Stimulated activated memory B cell treated with anti-CD40 and anti-IgM and Interleukin-4, amounts not matched to agents 10 μg/mL and 1 μg/mL and 100 μg/mL, for 72 hours (primary cell): Measurements from ENCODE around the gene AP3S2.
"Not testable (repeated sequence)": the region's sequence is repeated elsewhere in the genome, so short reads cannot be mapped to it uniquely, and the experiment has no call there.

Experiments
- ATAC-seq: fragments of 150-1000 bp; cut with Tn5 transposase; 2 replicates; pipeline ENCODE4 v1.10.0; 2021
- H3K27ac Mint-ChIP-seq: one replicate; pipeline ENCODE4 v1.8.0; 2022; ENCODE audit warnings: mild to moderate bottlenecking, mixed read lengths
- H3K27me3 Mint-ChIP-seq: one replicate; pipeline ENCODE4 v1.8.0; 2022; ENCODE audit warnings: mixed read lengths
- H3K36me3 Mint-ChIP-seq: one replicate; pipeline ENCODE4 v1.8.0; 2022; ENCODE audit warnings: mixed read lengths
- H3K4me1 Mint-ChIP-seq: one replicate; pipeline ENCODE4 v1.8.0; 2022; ENCODE audit warnings: mixed read lengths
- H3K4me3 Mint-ChIP-seq: one replicate; pipeline ENCODE4 v1.8.0; 2022; ENCODE audit warnings: mild to moderate bottlenecking, moderate library complexity, mixed read lengths
- H3K9me3 Mint-ChIP-seq: one replicate; pipeline ENCODE4 v1.8.0; 2022; ENCODE audit warnings: mixed read lengths

AP3S2 gene

GRCh38 chr15:89837134-89837829, 56.5 kb downstream of the AP3S2 start:
- no peak overlapping the region for H3K27ac Mint-ChIP-seq
- peaks cover 15% of the 10 kb centered on the region for H3K4me1 Mint-ChIP-seq
- H3K9me3 Mint-ChIP-seq: no peaks in the 10 kb centered on the region
- no peak for ATAC-seq
- H3K4me3 Mint-ChIP-seq: no peak overlapping the region
- peaks cover 66% of the 10 kb centered on the region for H3K36me3 Mint-ChIP-seq
- H3K27me3 Mint-ChIP-seq: no peaks in the 10 kb centered on the region

GRCh38 chr15:89836267-89837133, 57.3 kb downstream of the AP3S2 start:
- Mint-ChIP-seq H3K9me3 (no peaks in the 10 kb centered on the region), H3K4me1 (peaks cover 8% of the 10 kb centered on the region), H3K36me3 (peaks cover 60% of the 10 kb centered on the region), H3K27ac (no peak overlapping the region), H3K27me3 (no peaks in the 10 kb centered on the region), H3K4me3 (no peak overlapping the region)
- ATAC-seq: no peak

- Mint-ChIP-seq H3K4me1 (peaks cover 8% of the 10 kb centered on the region), H3K36me3 (peaks cover 53% of the 10 kb centered on the region), H3K27me3 (no peaks in the 10 kb centered on the region), H3K9me3 (no peaks in the 10 kb centered on the region), H3K4me3 (no peak overlapping the region), H3K27ac (no peak overlapping the region)
- no peak for ATAC-seq
Observed at GRCh38 chr15:89835176-89835564, 58.6 kb downstream of the AP3S2 start.

GRCh38 chr15:89834465-89835175, 59.2 kb downstream of the AP3S2 start:
- ATAC-seq, H3K4me3 Mint-ChIP-seq, H3K4me1 Mint-ChIP-seq, H3K9me3 Mint-ChIP-seq, H3K27ac Mint-ChIP-seq, H3K27me3 Mint-ChIP-seq: not testable (repeated sequence)
- H3K36me3 Mint-ChIP-seq: peaks cover 48% of the 10 kb centered on the region

GRCh38 chr15:89833966-89834365, 59.8 kb downstream of the AP3S2 start:
- Mint-ChIP-seq H3K4me1 (no peaks in the 10 kb centered on the region), H3K4me3 (no peak overlapping the region), H3K27ac (no peak overlapping the region)

GRCh38 chr15:89830639-89831038, 63.2 kb downstream of the AP3S2 start:
- Mint-ChIP-seq H3K9me3 (no peaks in the 10 kb centered on the region), H3K36me3 (peaks cover 31% of the 10 kb centered on the region), H3K27ac (no peak overlapping the region), H3K4me1 (peaks cover 2% of the 10 kb centered on the region), H3K27me3 (no peaks in the 10 kb centered on the region), H3K4me3 (no peak overlapping the region)
- ATAC-seq: no peak

More at GRCh38 chr15:89833966-89834365, 59.8 kb downstream of the AP3S2 start:
- peaks cover 46% of the 10 kb centered on the region for H3K36me3 Mint-ChIP-seq
- no peak for ATAC-seq
- no peaks in the 10 kb centered on the region for H3K9me3 Mint-ChIP-seq
- H3K27me3 Mint-ChIP-seq: no peaks in the 10 kb centered on the region

- Mint-ChIP-seq H3K36me3 (peaks cover 23% of the 10 kb centered on the region), H3K9me3 (no peaks in the 10 kb centered on the region), H3K27me3 (no peaks in the 10 kb centered on the region), H3K4me1 (peaks cover 10% of the 10 kb centered on the region), H3K4me3 (no peak overlapping the region), H3K27ac (no peak overlapping the region)
- ATAC-seq: no peak
Observed at GRCh38 chr15:89829616-89830440, 64.0 kb downstream of the AP3S2 start.

- no peak overlapping the region for H3K4me3 Mint-ChIP-seq
- H3K27ac Mint-ChIP-seq: no peak overlapping the region
Observed at GRCh38 chr15:89829161-89829560, 64.6 kb downstream of the AP3S2 start.

GRCh38 chr15:89828281-89829145, 65.3 kb downstream of the AP3S2 start:
- Mint-ChIP-seq H3K4me1 (peaks cover 21% of the 10 kb centered on the region), H3K27me3 (peaks cover 13% of the 10 kb centered on the region), H3K4me3 (no peak overlapping the region), H3K36me3 (peaks cover 10% of the 10 kb centered on the region), H3K27ac (no peak overlapping the region), H3K9me3 (no peaks in the 10 kb centered on the region)
- ATAC-seq: no peak

More at GRCh38 chr15:89829161-89829560, 64.6 kb downstream of the AP3S2 start:
- H3K9me3 Mint-ChIP-seq: no peaks in the 10 kb centered on the region
- H3K36me3 Mint-ChIP-seq: peaks cover 16% of the 10 kb centered on the region
- ATAC-seq: no peak
- H3K27me3 Mint-ChIP-seq: peaks cover 6% of the 10 kb centered on the region
- H3K4me1 Mint-ChIP-seq: peaks cover 15% of the 10 kb centered on the region

GRCh38 chr15:89827829-89828228, 66.0 kb downstream of the AP3S2 start:
- H3K36me3 Mint-ChIP-seq: peaks cover 3% of the 10 kb centered on the region
- peaks cover 21% of the 10 kb centered on the region for H3K4me1 Mint-ChIP-seq
- H3K27me3 Mint-ChIP-seq: peaks cover 15% of the 10 kb centered on the region
- no peak for ATAC-seq
- H3K27ac Mint-ChIP-seq: no peak overlapping the region
- no peak overlapping the region for H3K4me3 Mint-ChIP-seq
- H3K9me3 Mint-ChIP-seq: no peaks in the 10 kb centered on the region

GRCh38 chr15:89826671-89827655, 66.8 kb downstream of the AP3S2 start:
- Mint-ChIP-seq H3K4me1 (peaks cover 28% of the 10 kb centered on the region), H3K27ac (peak overlapping the region; percentile 42), H3K27me3 (peaks cover 24% of the 10 kb centered on the region), H3K9me3 (no peaks in the 10 kb centered on the region), H3K4me3 (no peak overlapping the region), H3K36me3 (no peaks in the 10 kb centered on the region)
- ATAC-seq: no peak

- Mint-ChIP-seq H3K4me3 (no peak overlapping the region), H3K27ac (no peak overlapping the region), H3K9me3 (no peaks in the 10 kb centered on the region), H3K27me3 (peaks cover 39% of the 10 kb centered on the region), H3K4me1 (peaks cover 39% of the 10 kb centered on the region), H3K36me3 (no peaks in the 10 kb centered on the region)
- ATAC-seq: peak; percentile 70
Observed at GRCh38 chr15:89825271-89825940, 68.4 kb downstream of the AP3S2 start.

- ATAC-seq: no peak
- Mint-ChIP-seq H3K9me3 (no peaks in the 10 kb centered on the region), H3K36me3 (no peaks in the 10 kb centered on the region), H3K4me1 (peaks cover 39% of the 10 kb centered on the region), H3K27me3 (peaks cover 43% of the 10 kb centered on the region), H3K4me3 (no peak overlapping the region), H3K27ac (no peak overlapping the region)
Observed at GRCh38 chr15:89824607-89824867, 69.3 kb downstream of the AP3S2 start.
